Epidermal melanocyte (primary cell): ENCODE data around the gene PRKRIP1.
A peak's percentile ranks its signal among the peaks of the same experiment; 100 is the strongest.
"Not testable (repeated sequence)": the region's sequence is repeated elsewhere in the genome, so short reads cannot be mapped to it uniquely, and the experiment has no call there.

ENCODE experiments used
- DNase-seq: peaks from one replicate; pipeline ENCODE4 v3.0.0; 2011; ENCODE audit warnings: low spot score; ENCODE audit not compliant: insufficient read length

The PRKRIP1 gene, protein sequence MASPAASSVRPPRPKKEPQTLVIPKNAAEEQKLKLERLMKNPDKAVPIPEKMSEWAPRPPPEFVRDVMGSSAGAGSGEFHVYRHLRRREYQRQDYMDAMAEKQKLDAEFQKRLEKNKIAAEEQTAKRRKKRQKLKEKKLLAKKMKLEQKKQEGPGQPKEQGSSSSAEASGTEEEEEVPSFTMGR

GRCh38 chr7:102395873-102396709 is at the start of gene PRKRIP1:
TSS of gene PRKRIP1 (plus strand) at chr7:102396363. CDS start at chr7:102396412, 49 bp downstream.
- peak; percentile 56 for DNase-seq

GRCh38 chr7:102346983-102347382 is 49.2 kb upstream of the PRKRIP1 start:
- not testable (repeated sequence) for DNase-seq

DNA sequence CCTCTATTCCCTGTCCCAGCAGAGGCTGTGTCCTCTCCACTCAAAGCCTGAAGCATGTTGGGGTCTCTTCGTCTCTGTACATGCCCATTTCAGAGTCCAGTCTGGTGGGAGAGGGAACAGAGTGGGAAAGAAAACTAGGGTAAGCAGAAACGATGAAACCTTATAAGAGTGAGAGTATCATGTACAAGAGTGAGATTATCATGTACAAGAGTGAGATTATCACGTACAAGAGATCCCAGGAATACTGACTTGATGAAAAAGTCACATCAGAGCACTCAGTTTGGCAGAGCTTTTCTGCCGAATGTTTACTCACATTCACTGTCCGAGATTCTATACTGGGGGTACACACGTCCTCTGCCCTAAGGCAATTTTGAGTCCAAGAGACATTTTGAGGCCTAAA is 39.8 kb upstream of the PRKRIP1 start, which contains the start of gene SPDYE6:
Gene SPDYE6 (minus strand): TSS at position 101 of the 400 bp plus-strand sequence. CDS start 421 bp downstream, outside the sequence.
- not testable (repeated sequence) for DNase-seq

DNA sequence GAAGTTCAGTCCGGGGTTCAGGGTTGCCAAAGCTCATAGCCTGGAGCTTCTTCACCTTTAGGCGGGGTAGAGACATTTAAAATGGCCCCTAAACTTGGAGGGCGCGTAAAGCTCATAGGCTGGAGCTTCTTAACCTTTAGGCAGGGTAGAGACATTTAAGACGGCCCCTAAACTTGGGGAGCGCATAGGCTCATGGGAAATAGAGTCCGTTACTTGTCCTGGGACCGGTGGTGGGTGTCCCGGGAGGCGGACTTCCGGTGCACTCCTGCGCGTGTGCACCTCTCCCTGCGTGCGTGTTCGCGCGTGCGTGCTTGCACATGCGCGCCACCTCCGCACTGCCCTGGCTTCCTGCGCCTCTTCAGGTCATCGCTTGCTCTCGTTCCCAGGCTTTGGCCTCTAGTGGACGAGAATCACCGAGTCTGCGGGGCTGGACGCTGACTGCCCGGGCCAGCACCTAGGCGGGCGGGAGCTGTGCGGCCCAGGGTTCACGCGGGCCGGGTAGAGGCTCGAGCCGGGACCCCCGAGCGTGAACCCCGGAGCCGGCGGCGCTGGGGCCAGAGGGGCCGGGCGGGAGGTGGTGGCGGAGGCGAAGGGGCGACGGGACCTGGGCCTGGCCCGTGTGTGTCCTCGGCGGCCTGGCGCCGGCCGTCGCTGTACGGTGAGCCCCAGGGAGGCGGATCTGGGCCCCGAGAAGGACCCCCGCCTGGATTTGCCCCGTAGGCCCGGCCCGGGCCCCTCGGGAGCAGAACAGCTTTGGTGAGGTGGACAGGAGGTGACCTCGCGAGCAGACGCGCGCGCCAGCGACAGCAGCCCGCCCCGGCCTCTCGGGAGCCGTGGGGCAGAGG is 32.4 kb upstream of the PRKRIP1 start:
- DNase-seq = peak; percentile 81

GRCh38 chr7:102364394-102364886 is 31.7 kb upstream of the PRKRIP1 start:
- DNase-seq = not testable (repeated sequence)

DNA sequence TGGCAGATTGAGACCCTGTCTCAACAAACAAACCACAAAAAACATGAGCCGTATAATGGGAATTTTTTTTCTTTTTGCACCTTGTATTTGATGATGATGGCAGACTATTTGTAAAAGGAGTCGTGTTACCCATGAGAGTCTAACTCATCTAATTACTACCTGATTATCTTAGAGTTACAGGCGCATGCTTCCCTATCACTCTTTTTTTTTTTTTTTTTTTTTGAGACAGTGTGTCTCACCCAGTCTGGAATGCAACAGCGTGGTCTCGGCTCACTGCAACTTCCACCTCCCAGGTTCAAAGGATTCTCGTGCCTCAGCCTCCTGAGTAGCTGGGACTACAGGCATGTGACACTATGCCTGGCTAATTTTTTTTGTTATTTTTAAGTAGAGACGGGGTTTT is 30.8 kb upstream of the PRKRIP1 start:
- not testable (repeated sequence) for DNase-seq

- DNase-seq = not testable (repeated sequence)
Measured at GRCh38 chr7:102370038-102370437, 26.1 kb upstream of the PRKRIP1 start.

GRCh38 chr7:102372796-102373195 is 23.4 kb upstream of the PRKRIP1 start:
- not testable (repeated sequence) for DNase-seq

- no peak for DNase-seq
Measured at GRCh38 chr7:102376964-102377466, 19.1 kb upstream of the PRKRIP1 start.

GRCh38 chr7:102380837-102381236 is 15.3 kb upstream of the PRKRIP1 start:
- not testable (repeated sequence) for DNase-seq

- DNase-seq = not testable (repeated sequence)
Measured at GRCh38 chr7:102381696-102382425, 14.3 kb upstream of the PRKRIP1 start.

DNA sequence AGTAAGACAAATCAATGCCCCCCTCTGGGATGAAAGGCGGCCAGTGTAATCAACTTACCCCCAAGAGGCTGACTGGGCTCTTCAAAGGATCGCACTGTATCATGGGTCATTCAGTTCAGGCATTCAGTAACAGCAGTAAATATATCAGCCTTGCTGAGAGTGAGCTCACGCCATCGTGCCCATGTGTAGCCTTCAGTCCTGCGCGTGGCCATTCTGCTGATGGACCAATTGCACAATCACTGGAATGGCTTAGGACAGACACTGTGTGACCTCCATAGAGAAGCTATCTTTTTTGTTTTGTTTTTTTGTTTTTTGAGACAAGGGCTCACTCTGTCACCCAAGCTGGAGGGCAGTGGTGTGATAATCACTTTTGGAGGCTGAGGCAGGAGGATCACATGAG is 9.1 kb upstream of the PRKRIP1 start:
- no peak for DNase-seq

- DNase-seq = no peak
Measured at GRCh38 chr7:102389810-102390209, 6.4 kb upstream of the PRKRIP1 start.

DNA sequence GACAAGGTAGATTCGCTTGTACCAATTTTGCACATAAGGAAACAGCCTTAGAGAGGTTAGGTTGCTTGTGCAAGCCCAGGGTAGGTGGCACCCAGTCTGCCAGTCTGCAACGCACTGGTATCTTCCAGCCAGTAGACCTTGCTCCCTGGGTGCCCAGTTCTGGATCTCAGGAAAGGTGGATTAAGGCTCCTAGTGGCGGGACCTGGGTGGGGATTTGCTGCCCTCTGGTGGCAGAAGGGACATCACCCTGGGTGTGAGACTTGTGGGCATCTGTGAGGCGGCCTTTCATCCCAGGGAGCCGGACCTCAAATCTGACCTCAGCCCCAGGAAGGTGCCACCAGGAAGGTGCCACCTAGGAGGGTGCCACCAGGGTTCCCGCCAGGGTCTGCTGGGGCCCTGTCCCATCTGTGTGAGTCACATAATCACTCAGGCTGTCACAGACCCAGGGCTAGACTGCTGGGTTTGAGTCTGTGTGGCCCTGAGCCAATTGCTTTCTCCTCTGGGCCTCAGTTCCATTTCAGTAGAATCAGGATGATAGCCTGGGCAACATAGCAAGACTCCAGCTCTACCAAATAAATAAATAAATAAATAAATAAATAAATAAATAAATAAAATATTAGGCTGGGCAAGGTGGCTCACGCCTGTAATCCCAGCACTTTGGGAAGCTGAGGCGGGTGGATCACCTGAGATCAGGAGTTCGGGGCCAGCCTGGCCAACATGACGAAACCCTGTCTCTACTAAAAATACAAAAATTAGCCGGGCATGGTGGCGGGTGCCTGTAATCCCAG is 5.3 kb upstream of the PRKRIP1 start:
- DNase-seq = peak; percentile 54

DNA sequence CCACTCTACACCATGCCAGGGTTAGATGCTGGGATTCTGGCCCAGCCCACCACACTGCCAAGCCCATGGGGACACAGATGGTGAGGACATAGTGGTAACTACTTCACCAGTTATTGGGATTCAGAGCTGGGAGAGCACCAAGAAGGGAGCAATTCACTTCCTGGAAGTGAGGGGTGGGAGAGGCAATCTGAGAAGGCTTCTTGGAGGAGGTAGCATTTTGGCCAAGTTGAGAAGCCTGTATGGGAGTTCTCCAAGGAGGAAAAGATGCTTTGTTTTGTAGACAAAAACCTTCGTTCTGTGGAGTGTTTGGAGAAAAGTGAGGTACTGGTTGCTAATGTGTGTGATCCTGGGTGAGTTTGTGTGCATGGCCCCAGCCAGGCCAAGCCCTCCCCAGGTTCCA is 3.8 kb upstream of the PRKRIP1 start:
- no peak for DNase-seq

GRCh38 chr7:102393467-102393866 is 2.7 kb upstream of the PRKRIP1 start:
- DNase-seq = no peak

DNA sequence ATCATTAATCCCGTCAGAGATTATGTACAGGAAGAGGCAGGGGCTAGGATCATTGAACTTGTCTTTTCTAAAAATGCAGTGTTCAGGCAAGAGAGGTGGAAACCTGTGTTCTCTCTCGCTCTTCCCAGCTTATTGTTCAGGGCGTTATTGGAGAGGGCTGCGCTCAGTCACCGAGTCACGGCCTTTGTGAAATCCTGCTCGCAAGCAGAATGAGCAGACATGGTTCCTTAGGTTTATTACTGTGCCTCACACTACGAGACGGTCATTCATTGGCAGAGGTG is 631 bp upstream of the PRKRIP1 start:
- DNase-seq = no peak

DNA sequence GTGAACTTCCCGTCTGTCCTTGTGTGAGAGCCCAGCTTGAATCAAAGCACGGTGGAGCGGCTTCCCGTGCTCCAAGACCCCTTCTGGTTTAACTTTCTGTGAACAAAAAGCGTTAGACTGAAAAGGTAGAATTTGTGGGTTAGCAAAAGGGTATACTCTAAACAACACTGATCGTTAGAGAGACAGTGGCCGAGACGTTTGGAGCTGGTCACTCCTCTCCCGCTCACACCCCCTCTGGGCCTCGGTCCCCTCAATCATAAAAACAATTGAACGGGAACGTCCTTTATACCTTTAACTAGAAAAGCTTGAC is 502 bp downstream of the PRKRIP1 start:
- no peak for DNase-seq

- DNase-seq = no peak
Measured at GRCh38 chr7:102398543-102398942, 2.4 kb downstream of the PRKRIP1 start.

GRCh38 chr7:102400360-102400759 is 4.2 kb downstream of the PRKRIP1 start:
- DNase-seq = no peak
